ENCODE results near the gene RELL1. TPM values are rescaled to one million over a fixed set of nuclear protein-coding genes. Genes with fewer than 3 reads are reported as not detected.
A peak's percentile ranks its signal among the peaks of the same experiment; 100 is the strongest.

The RELL1 gene
- total and polyA plus RNA-seq, 10 of the 15 experiments (the other 5 are each of a cell fraction or from before 2014, with no cell fraction given) = 0.20 to 10.9 (median 3.9) TPM

GRCh38 chr4:37682701-37683401 lies 3.3 kb downstream of the RELL1 start (continued):
- TF ChIP-seq HDAC6 (IDR thresholded peaks at IDR 0.05; ENCODE audit: unreplicated experiment) = no peak
- TF ChIP-seq BCL11A (IDR thresholded peaks at IDR 0.05; ENCODE audit: low read depth, low read length) = peak; percentile 67; the same call in 1 of the 2 replicates
- TF ChIP-seq IKZF2 (IDR thresholded peaks at IDR 0.05) = peak; percentile 95 to 96
- TF ChIP-seq BMI1 (IDR thresholded peaks at IDR 0.05; ENCODE audit: borderline replicate concordance) = peak; percentile 80; the same call in 1 of the 2 replicates
- peak; percentile 31; the same call in 1 of the 2 replicates for TF ChIP-seq RAD51 (IDR thresholded peaks at IDR 0.05)
- 0 out of 2 replicates have a peak, but pooled peaks have one; percentile 2 for TF ChIP-seq RAD21 (IDR thresholded peaks at IDR 0.05; ENCODE audit: insufficient read depth, low read depth, low read length)
- TF ChIP-seq ZSCAN29 (IDR thresholded peaks at IDR 0.05) = no peak
- 0 out of 2 replicates have a peak, but pooled peaks have one; percentile 45 for TF ChIP-seq ZNF217 (IDR thresholded peaks at IDR 0.05)
- peak; percentile 96 for TF ChIP-seq MTA2 (IDR thresholded peaks at IDR 0.05; ENCODE audit: low read depth)
- TF ChIP-seq SMARCA5 (IDR thresholded peaks at IDR 0.05) = 0 out of 2 replicates have a peak, but pooled peaks have one; percentile 26
- TF ChIP-seq IKZF1 (conservative IDR thresholded peaks at IDR 0.05) = peak; percentile 91
- peak; percentile 85 for TF ChIP-seq RELB (IDR thresholded peaks at IDR 0.05; ENCODE audit: low read depth)
- 0 out of 2 replicates have a peak, but pooled peaks have one; percentile 61 for TF ChIP-seq ATF2 (IDR thresholded peaks at IDR 0.05; ENCODE audit: low read length)
- peak; percentile 83 for TF ChIP-seq ATF7 (IDR thresholded peaks at IDR 0.05; ENCODE audit: low read depth)
- TF ChIP-seq NR2C1 (IDR thresholded peaks at IDR 0.05) = no peak
- peak; percentile 71 to 85; a peak in 2 of 4 replicates for TF ChIP-seq EP300 (IDR thresholded peaks at IDR 0.05; ENCODE audit: borderline replicate concordance in 1 of 2, control insufficient read depth in 1 of 2, low read depth in 2 of 2, low read length in 2 of 2)
- 0 out of 2 replicates have a peak, but pooled peaks have one; percentile 74 for TF ChIP-seq RCOR1 (conservative IDR thresholded peaks at IDR 0.05; ENCODE audit: low read depth, low read length)
- TF ChIP-seq BHLHE40 (IDR thresholded peaks at IDR 0.05; ENCODE audit: borderline replicate concordance in 1 of 2, low read depth in 2 of 2, low read length in 1 of 2) = 0 out of 4 replicates have a peak, but pooled peaks of 1 of the 2 experiments have one; percentile 35
- TF ChIP-seq NBN (IDR thresholded peaks at IDR 0.05) = 0 out of 2 replicates have a peak, but pooled peaks have one; percentile 66
- peak; percentile 40; the same call in 1 of the 2 replicates for TF ChIP-seq ZNF24 (IDR thresholded peaks at IDR 0.05)
- TF ChIP-seq BACH1 (IDR thresholded peaks at IDR 0.05; ENCODE audit: borderline replicate concordance) = peak; percentile 38; the same call in 1 of the 2 replicates
- TF ChIP-seq EED (IDR thresholded peaks at IDR 0.05; ENCODE audit: low read depth) = peak; percentile 51; the same call in 1 of the 2 replicates
- TF ChIP-seq CREM (IDR thresholded peaks at IDR 0.05; ENCODE audit: low read depth) = peak; percentile 46; the same call in 1 of the 2 replicates
- TF ChIP-seq RBBP5 (conservative IDR thresholded peaks at IDR 0.05) = no peak
- peak; percentile 6 to 16 (median 12); a peak in 1 of 6 replicates for TF ChIP-seq CTCF (IDR thresholded peaks at IDR 0.05 in 2 of 3, conservative IDR thresholded peaks at IDR 0.05 in 1 of 3; ENCODE audit: control insufficient read depth in 2 of 3, extremely low read depth in 1 of 3, insufficient read depth in 1 of 3, low read depth in 3 of 3, low read length in 3 of 3)
- TF ChIP-seq SMC3 (IDR thresholded peaks at IDR 0.05; ENCODE audit: borderline replicate concordance, low read length) = no peak
- TF ChIP-seq DPF2 (IDR thresholded peaks at IDR 0.05) = peak; percentile 82
